SK-N-SH (cell line): ENCODE data around the gene TTF2. TPM values are rescaled to one million over a fixed set of nuclear protein-coding genes. Genes with fewer than 3 reads are reported as not detected.

Experiments used
- CTCF ChIA-PET: fragments of 300-600, 350-600 bp; formaldehyde crosslinking; extraction: SDS; loops from one replicate; lab custom pipeline; 2021; lab: Yijun Ruan, JAX
- POLR2A ChIA-PET: fragments of 350-600 bp; sonication (Branson Sonifier 250); formaldehyde crosslinking; extraction: SDS; loops from one replicate; lab custom pipeline; 2020; ENCODE audit warnings: antibody characterized with exemption, inconsistent platforms; lab: Yijun Ruan, JAX
- DNase-seq: peaks from one replicate; pipeline ENCODE4 v3.0.0; 2012
- H2AFZ ChIP-seq: fragments of 200-600 bp; sonication (generic); 2 replicates; pipeline ENCODE4 v1.8.1; 2016; ENCODE audit warnings: antibody characterized with exemption, mild to moderate bottlenecking, low read depth
- H3F3A ChIP-seq: fragments of 200-600 bp; sonication (generic); replicated peaks from 2 replicates; pipeline ENCODE3; 2016; ENCODE audit warnings: antibody characterized with exemption, mild to moderate bottlenecking; ENCODE audit not compliant: insufficient read depth
- H3K27ac ChIP-seq, 2 experiments: fragments of 200-500 bp in 1 of 2; fragments of 200-600 bp in 1 of 2; sonication (Bioruptor generic) in 1 of 2; sonication (generic), shearing (Covaris generic) in 1 of 2; 2 replicates each; pipeline versions ENCODE4 v1.5.1 to v1.6.1; 2014 to 2016; ENCODE audit warnings: low read depth in 2 of 2, inconsistent platforms in 1 of 2, low read length in 1 of 2, mild to moderate bottlenecking in 1 of 2, mixed read lengths in 1 of 2
- H3K27me3 ChIP-seq: fragments of 200-600 bp; sonication (generic), shearing (Covaris generic); 2 replicates; pipeline ENCODE4 v1.6.1; 2016; ENCODE audit warnings: mixed run types; ENCODE audit not compliant: insufficient read depth
- H3K36me3 ChIP-seq, 2 experiments: fragments of 200-500 bp in 1 of 2; fragments of 200-600 bp in 1 of 2; sonication (Bioruptor generic) in 1 of 2; sonication (generic) in 1 of 2; replicated peaks in 1 of 2; 2 replicates each; pipeline versions ENCODE3 to v1.5.1; 2014 to 2016; ENCODE audit warnings: low read length in 1 of 2, mild to moderate bottlenecking in 1 of 2; ENCODE audit not compliant: insufficient read depth in 2 of 2, control insufficient read depth in 1 of 2
- H3K4me1 ChIP-seq, 2 experiments: fragments of 200-500 bp in 1 of 2; fragments of 200-600 bp in 1 of 2; sonication (Bioruptor generic) in 1 of 2; sonication (generic), shearing (Covaris generic) in 1 of 2; 2 replicates each; pipeline versions ENCODE4 v1.5.1 to v1.6.1; 2014 to 2016; ENCODE audit warnings: low read depth in 1 of 2, low read length in 1 of 2, mixed run types in 1 of 2; ENCODE audit not compliant: insufficient read depth in 2 of 2, control insufficient read depth in 1 of 2
- H3K4me2 ChIP-seq: fragments of 200-600 bp; sonication (generic), shearing (Covaris generic); 2 replicates; pipeline ENCODE4 v1.6.1; 2017; ENCODE audit warnings: mixed run types
- H3K4me3 ChIP-seq, 2 experiments: fragments of 200-500 bp in 1 of 2; fragments of 200-600 bp in 1 of 2; sonication (Bioruptor generic) in 1 of 2; sonication (generic), shearing (Covaris generic) in 1 of 2; 2 replicates each; pipeline versions ENCODE4 v1.5.1 to v1.8.1; 2014 to 2016; ENCODE audit warnings: low read depth in 2 of 2, inconsistent platforms in 1 of 2, low read length in 1 of 2, mild to moderate bottlenecking in 1 of 2, mixed read lengths in 1 of 2, moderate library complexity in 1 of 2
- H3K79me2 ChIP-seq: fragments of 200-600 bp; sonication (generic); 2 replicates; pipeline ENCODE4 v1.8.1; 2017; ENCODE audit warnings: mild to moderate bottlenecking; ENCODE audit not compliant: insufficient read depth
- H3K9ac ChIP-seq: fragments of 200-600 bp; sonication (generic); 2 replicates; pipeline ENCODE4 v1.6.1; 2017; ENCODE audit warnings: mixed run types
- H3K9me2 ChIP-seq: fragments of 200-600 bp; sonication (generic); 2 replicates; pipeline ENCODE4 v1.6.1; 2017; ENCODE audit warnings: mixed run types
- H3K9me3 ChIP-seq: fragments of 200-600 bp; sonication (generic); 2 replicates; pipeline ENCODE4 v1.6.1; 2017; ENCODE audit warnings: mixed run types, mild to moderate bottlenecking, moderate library complexity
- H4K20me1 ChIP-seq: fragments of 200-600 bp; sonication (generic); 2 replicates; pipeline ENCODE4 v1.6.1; 2017; ENCODE audit warnings: mild to moderate bottlenecking, mixed run types; ENCODE audit not compliant: insufficient read depth
- ELF1 ChIP-seq: IDR thresholded peaks from 2 replicates; pipeline ENCODE4 v1.4.0; 2012
- FOSL2 ChIP-seq: IDR thresholded peaks from 2 replicates; pipeline ENCODE4 v1.4.0; 2012; ENCODE audit warnings: low read depth, mild to moderate bottlenecking, moderate library complexity, borderline replicate concordance
- NFIC ChIP-seq: IDR thresholded peaks from 2 replicates; pipeline ENCODE4 v1.4.0; 2012; ENCODE audit warnings: borderline replicate concordance
- RXRA ChIP-seq: IDR thresholded peaks from 2 replicates; pipeline ENCODE4 v1.4.0; 2012; ENCODE audit warnings: low read depth, mild to moderate bottlenecking, borderline replicate concordance
- TAF1 ChIP-seq: IDR thresholded peaks from 2 replicates; pipeline ENCODE4 v1.6.1; 2012; ENCODE audit warnings: low read depth, mild to moderate bottlenecking, low read length, moderate library complexity, borderline replicate concordance
- YY1 ChIP-seq: IDR thresholded peaks from 2 replicates; pipeline ENCODE4 v1.4.0; 2012; ENCODE audit warnings: low read depth, mild to moderate bottlenecking
- WGBS: methylation state at CpG from one replicate; pipeline ENCODE4 v1.1.6; 2017; ENCODE audit warnings: low lambda C conversion rate; 5-methylcytosine and 5-hydroxymethylcytosine counted together
- polyA plus RNA-seq, 3 experiments: library from polyadenylated mRNA; depleted of rRNA; stranded (reverse); fragments of >200 nt; gene quantifications; 2 replicates each; pipeline ENCODE4 v1.2.3, GENCODE V29; 2012
- TF ChIP-seq, protein P1 (sequence below): fragments of 150-350 bp; IDR thresholded peaks from 2 replicates; pipeline ENCODE4 v1.6.1; 2016; ENCODE audit warnings: mild to moderate bottlenecking, low read depth, low read length
- TF ChIP-seq, protein P2 (sequence below): fragments of 200-600 bp; sonication (generic); IDR thresholded peaks from 2 replicates; pipeline ENCODE4 v1.6.1; 2017; ENCODE audit warnings: antibody characterized with exemption, mild to moderate bottlenecking, moderate library complexity

TTF2 gene
- polyA plus RNA-seq, 1 of the 3 experiments (the other 2 are of a cell fraction), result 10.8 TPM

DNA sequence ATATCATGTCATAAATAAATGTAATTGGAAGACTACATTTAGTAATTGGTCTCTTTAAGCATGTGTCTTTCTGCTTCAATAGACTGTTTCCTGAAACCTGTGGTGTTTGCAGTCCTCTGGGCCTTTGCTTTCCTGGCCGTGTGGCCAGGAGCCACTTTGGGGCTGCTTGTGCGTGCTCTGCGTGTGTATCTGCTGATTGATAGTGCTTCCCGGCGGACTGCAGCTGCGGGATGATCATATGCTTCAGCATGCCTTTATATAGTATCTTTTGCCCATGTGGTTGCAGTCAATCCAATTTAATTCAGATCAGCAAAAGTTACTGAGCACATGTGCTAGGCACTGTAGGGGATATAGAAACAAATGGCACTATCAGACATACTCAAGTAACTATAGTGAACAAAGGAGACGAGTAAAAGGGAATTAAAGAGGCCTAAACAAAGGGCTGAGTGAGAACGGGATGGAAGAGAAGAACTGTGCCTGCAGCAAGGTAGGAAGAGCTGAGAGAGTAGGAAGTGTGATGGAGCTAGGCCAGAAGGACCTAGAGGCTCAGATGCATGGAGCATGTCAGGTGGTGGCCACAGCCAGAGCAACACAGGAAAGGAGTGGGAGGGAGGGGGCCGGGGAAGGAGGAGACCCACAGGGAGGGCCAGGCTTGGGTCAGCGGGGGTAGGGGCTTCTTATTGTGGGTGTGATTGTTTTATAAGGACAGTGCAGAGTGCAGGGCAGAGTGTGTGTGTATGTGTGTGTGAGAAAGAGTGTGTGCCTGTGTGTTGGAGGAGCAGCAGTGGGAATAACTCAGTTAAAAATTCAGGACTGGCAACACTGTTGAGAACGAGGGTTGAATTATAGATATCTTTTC, 27.2 kb upstream of the TTF2 start:
- TF ChIP-seq NFIC, result no peak
- TF ChIP-seq, protein P1, sequence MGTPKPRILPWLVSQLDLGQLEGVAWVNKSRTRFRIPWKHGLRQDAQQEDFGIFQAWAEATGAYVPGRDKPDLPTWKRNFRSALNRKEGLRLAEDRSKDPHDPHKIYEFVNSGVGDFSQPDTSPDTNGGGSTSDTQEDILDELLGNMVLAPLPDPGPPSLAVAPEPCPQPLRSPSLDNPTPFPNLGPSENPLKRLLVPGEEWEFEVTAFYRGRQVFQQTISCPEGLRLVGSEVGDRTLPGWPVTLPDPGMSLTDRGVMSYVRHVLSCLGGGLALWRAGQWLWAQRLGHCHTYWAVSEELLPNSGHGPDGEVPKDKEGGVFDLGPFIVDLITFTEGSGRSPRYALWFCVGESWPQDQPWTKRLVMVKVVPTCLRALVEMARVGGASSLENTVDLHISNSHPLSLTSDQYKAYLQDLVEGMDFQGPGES, result no peak
- Histone ChIP-seq H3K9me2 (no peaks in the 10 kb centered on the region), H3K4me3 (no peak overlapping the region), H3K27me3 (no peaks in the 10 kb centered on the region), H3K9me3 (no peaks in the 10 kb centered on the region), H3K27ac (peak overlapping the region in 1 of 2 experiments; percentile 39; a peak in 2 of 4 replicates), H3K9ac (no peak overlapping the region), H3K4me1 (peaks cover 0 to 23% of the 10 kb centered on the region in 2 experiments; a peak in 2 of 4 replicates), H2AFZ (no peak overlapping the region), H4K20me1 (no peaks in the 10 kb centered on the region), H3F3A (no peaks in the 10 kb centered on the region), H3K36me3 (no peaks in the 10 kb centered on the region), H3K4me2 (no peak overlapping the region), H3K79me2 (no peaks in the 10 kb centered on the region)
- WGBS, result 66% methylated on average over 11 of the region's 11 CpGs
- POLR2A ChIA-PET, result no interaction called here
- CTCF ChIA-PET, result interaction anchor here (1.0 to 1.2 kb wide), 2 partner anchors 12 to 296 kb away, joined by 3 read pairs; no protein-coding TSS in a partner anchor
- DNase-seq, result peak; percentile 22

GRCh38 chr1:117033772-117034171, 26.4 kb upstream of the TTF2 start:
- Histone ChIP-seq H3K27ac (no peak overlapping the region), H3K4me2 (no peak overlapping the region), H2AFZ (no peak overlapping the region), H3F3A (no peaks in the 10 kb centered on the region), H3K9me3 (no peaks in the 10 kb centered on the region), H4K20me1 (no peaks in the 10 kb centered on the region), H3K9ac (no peak overlapping the region), H3K9me2 (no peaks in the 10 kb centered on the region), H3K79me2 (no peaks in the 10 kb centered on the region), H3K36me3 (no peaks in the 10 kb centered on the region), H3K27me3 (no peaks in the 10 kb centered on the region), H3K4me1 (peaks cover 0 to 30% of the 10 kb centered on the region in 2 experiments; a peak in 2 of 4 replicates), H3K4me3 (no peak overlapping the region)
- WGBS, result 74% methylated on average over 7 of the region's 7 CpGs
- CTCF ChIA-PET, result interaction anchor here (0.6 kb wide), 1 partner anchor 438 kb away, joined by 3 read pairs; no protein-coding TSS in a partner anchor
- POLR2A ChIA-PET, result no interaction called here
- no peak for DNase-seq
- no peak for TF ChIP-seq TAF1
- no peak for TF ChIP-seq FOSL2
- TF ChIP-seq, protein P2, sequence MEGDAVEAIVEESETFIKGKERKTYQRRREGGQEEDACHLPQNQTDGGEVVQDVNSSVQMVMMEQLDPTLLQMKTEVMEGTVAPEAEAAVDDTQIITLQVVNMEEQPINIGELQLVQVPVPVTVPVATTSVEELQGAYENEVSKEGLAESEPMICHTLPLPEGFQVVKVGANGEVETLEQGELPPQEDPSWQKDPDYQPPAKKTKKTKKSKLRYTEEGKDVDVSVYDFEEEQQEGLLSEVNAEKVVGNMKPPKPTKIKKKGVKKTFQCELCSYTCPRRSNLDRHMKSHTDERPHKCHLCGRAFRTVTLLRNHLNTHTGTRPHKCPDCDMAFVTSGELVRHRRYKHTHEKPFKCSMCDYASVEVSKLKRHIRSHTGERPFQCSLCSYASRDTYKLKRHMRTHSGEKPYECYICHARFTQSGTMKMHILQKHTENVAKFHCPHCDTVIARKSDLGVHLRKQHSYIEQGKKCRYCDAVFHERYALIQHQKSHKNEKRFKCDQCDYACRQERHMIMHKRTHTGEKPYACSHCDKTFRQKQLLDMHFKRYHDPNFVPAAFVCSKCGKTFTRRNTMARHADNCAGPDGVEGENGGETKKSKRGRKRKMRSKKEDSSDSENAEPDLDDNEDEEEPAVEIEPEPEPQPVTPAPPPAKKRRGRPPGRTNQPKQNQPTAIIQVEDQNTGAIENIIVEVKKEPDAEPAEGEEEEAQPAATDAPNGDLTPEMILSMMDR, result no peak
- TF ChIP-seq RXRA, result no peak
- no peak for TF ChIP-seq YY1
- TF ChIP-seq, protein P1, result no peak
- TF ChIP-seq ELF1, result no peak
